Left hindlimb (tissue), 1 donor: ENCODE measurements around the gene CPTP.

ENCODE experiments used
- DNase-seq: peaks from one replicate; pipeline ENCODE4 v3.0.0-alpha.2; 2018

Gene CPTP

DNA sequence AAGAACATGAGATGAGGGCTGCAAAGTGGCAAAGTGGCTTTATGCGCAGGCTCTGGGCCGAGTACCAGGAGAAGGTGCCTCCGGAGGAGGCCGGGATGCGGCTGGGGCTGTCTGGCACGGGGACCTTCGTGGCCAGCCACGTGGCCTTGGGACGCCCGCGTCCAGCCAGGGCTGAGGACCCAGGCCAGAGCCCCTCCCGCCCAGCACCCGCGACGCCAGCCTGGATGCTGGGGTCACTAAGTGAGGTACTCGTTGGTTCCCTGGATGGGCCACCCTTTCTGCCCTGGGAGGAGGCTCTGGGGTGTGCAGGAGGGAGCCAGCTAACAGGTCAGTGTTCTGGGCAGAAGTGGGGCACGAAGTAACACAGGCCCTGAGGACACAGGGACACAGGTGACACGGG, 31.8 kb upstream of the CPTP start:
- DNase-seq: no peak

GRCh38 chr1:1293263-1294249, 31.0 kb upstream of the CPTP start:
- peak; percentile 56 for DNase-seq

DNA sequence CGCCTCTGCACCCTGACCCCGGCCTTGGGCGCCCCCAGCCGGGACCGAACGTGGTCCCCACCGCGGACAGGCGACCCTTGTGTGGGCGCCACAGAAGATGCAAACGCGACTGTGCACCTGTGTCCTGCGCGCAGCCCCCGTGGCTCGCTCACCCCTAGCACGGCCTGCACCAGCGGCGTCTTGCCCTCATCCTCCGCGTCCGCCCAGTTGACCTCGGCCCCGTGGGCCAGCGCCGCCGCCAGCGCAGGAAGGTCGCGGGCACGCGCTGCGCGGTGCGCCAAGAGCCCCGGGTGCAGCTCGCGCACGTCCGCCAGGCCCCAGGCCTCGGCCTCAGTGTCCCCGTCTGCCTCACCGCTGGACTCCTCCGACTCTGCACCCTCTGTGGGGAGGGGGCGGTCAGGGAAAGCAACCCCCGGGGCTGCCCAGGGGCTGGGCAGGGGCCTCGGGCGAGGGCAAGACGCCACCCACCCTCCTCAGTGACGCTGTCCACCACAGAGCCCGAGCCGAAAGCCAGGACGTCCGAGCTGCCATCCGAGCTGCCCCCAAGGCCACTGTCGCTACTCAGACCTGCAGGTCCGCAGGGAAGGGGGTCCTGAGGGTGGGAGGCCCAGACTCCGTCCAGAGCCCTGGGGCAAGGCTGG, 30.2 kb upstream of the CPTP start:
- DNase-seq: no peak

GRCh38 chr1:1295154-1295923, 29.3 kb upstream of the CPTP start:
- DNase-seq: no peak

DNA sequence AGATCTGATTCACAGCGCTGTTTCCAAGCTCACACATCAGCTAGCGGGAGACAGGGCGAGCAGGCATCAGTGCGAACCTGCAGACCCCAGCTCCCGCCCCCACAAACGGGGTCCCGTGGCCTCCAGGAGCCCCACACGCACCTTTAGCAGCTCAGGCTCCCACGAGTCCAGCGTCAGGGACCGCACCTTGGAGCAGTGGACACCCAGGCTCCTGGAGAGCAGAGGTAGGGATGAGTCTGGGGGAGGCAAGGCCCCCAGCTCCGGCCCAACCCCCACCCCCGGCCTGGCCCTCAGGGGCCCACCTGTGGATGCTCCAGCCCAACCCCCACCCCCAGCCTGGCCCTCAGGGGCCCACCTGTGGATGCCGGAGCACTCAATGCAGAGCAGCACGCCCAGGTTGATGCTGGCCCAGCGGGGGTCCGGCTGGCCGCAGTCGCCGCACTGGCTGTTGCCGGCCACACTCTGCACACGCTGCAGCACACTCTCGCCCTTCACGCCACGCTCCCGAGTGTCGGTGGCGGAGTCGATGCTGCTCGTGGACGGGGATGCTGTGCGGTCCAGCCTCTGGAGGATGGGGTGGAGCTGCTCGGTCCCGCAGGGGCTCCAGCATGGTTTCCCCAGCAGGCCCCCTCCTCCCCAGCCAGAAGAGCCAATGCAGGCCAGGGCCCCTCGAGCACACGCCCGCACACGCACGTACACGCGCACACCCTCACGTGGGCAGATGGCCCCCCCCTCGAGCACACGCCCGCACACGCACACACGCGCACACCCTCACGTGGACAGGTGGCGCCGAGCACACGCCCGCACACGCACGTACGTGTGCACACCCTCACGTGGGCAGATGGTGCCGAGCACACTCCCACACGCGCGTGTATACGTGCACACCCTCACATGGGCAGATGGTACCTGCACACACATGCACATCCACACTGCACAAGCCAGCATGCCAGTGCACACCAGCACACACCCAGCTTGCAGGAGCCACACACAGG, 28.2 kb upstream of the CPTP start:
- no peak for DNase-seq

- DNase-seq: no peak
Measured at GRCh38 chr1:1297802-1298424, 26.7 kb upstream of the CPTP start.

DNA sequence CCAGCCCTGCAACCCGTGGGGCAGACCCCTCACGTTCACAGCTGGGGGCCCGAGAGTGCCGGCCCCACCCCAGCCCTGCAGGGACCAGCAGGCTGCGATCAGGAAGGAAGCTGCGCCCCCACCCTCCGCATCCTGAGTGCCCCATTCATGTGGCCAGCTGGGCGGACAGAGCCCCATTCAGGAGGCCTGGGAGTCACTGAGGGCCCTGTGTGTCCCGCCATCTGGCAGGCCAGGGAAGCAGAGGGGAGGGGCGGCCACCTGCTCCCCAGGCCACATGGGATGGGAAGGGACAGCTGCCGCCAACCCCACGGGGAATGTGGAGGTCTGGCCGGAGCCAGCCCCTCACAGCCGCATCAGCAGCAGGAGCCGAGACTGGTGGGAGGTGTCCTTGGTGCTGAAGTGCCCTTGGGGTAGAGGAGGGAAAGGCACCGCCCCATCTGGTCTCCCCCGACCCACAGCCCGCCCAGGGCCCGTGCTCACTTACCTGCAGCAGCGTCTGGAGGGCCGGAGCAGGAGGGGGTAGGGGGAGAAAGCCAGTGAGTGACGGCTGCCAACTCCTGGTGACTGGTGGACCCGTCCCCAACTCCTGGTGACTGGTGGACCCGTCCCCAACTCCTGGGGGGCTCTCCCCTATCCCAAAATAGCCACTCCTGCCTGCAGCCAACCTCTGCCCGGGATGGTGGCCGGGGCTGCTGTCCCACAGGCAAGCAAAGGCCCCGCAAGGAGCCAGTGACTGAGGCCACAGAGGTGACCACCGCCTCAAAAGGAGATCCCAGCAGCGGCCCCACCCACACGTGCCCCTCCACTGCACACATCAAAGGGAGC, 25.5 kb upstream of the CPTP start:
- peak; percentile 74 for DNase-seq

GRCh38 chr1:1299686-1300351, 24.8 kb upstream of the CPTP start:
- no peak for DNase-seq

- no peak for DNase-seq
Measured at GRCh38 chr1:1300352-1300739, 24.3 kb upstream of the CPTP start.

DNA sequence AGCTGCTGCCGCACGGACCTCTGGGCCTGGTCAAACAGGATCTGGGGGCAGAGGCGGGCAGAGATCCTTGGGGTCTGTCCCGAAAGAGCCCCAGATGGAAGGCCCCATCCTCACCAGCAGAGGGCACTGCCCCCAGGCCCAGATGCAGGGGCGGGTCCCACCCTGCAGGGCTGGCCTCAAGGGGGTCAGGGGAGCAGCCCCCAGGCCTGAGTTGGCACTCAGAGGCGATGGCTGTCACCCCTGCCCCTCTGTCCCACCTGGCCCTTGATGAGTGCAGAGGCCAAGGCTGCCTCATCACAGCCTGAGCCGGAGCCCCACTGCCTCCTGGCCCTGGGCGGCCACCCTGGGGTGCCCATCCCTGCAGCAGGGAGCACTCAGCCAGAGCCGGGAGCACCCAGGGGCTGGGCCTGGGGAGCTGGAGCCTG, 22.6 kb upstream of the CPTP start:
- DNase-seq: no peak

DNA sequence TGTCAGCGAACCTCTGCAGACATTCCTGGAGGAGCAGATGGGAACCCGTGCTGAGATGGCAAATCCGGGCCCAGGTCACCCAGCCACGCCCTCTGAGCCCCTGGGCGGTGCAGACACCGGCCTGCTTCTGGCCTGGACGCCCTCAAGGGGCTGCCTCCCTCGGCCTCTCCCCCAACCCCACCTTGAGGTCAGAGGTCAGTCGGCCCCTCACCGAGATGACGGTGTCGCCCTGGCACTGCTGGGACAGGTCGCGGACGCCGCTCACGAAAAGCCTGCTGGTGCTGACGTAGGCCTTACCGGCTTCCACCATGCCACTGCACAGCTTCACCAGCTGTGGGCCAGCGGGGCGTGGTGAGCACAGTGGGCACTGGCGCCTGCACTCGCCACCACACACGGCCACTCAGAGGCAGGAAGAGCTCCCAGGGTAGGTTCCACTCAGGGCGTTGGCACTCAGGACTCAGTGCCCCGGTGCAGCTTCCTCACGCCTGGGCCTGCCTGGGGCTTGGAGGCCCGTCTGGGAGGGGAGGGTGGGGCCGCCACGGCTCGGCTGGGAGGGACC, 21.6 kb upstream of the CPTP start:
- no peak for DNase-seq

DNA sequence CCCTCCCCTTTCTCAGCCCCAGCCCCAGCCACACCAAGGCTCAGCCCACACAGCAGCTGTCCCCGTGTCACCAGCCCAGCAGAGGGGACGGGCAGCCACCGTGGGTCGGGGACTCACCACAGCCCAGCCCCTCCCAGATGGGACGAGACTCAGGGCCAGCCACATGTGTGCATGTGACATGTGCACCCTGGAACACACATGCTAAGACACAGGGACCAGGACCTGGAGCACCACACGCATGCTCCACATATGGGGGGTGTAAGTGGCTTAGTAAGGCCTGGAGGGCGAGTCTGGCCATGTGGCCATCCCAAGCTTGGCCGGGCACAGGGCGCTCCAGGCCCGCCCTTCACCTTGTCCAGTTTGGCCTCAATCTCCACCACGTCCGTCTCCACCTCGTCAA, 20.9 kb upstream of the CPTP start:
- DNase-seq: no peak

DNA sequence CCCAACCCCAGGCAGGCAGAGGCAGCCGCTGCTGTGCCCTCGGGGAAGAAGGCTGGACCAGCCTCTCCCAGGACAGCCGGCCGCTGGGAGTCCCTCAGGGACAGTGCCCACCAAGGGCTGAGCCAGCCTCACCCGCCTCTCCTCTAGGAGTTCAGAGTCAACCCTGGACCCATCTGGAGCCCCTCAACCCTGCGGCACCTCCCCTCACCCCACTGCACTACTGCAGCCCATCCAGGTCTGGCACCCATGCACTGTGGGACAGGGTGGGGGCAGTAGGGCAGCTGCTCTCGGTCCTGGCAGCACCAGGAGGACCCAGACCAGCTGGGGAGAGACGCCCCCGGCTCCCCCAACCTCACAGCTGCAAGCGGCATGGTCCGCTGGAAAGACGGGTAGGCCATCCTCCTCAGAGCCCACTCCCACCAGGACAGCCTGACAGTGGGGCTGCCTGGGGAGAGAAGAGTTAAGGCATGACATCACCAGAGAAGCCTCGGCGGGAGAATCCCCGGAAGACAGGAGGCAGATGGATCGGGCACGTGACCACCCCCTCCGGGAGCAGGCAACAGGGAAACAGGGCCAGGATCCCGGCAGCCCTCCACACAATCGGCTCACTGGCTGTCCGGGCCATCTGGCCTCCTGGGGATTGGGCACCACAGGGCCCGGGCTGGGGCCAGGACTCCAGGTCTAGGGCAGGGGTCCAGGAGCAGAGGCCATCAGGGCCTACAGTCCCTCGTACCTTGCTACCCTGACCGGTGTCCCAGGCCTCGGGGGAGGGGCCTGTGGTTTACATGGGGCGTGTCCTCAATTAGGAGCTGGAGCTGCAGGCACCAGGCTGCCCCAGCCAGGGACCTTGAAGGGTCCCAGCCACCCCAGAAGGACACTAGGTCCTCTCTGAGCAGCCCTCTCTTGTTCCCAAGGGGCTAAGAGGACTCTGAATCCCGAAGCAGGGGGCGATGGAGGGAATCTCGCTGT, 20.0 kb upstream of the CPTP start:
- DNase-seq: peak; percentile 76

- DNase-seq: peak; percentile 81
Measured at GRCh38 chr1:1305300-1306069, 19.1 kb upstream of the CPTP start.

DNA sequence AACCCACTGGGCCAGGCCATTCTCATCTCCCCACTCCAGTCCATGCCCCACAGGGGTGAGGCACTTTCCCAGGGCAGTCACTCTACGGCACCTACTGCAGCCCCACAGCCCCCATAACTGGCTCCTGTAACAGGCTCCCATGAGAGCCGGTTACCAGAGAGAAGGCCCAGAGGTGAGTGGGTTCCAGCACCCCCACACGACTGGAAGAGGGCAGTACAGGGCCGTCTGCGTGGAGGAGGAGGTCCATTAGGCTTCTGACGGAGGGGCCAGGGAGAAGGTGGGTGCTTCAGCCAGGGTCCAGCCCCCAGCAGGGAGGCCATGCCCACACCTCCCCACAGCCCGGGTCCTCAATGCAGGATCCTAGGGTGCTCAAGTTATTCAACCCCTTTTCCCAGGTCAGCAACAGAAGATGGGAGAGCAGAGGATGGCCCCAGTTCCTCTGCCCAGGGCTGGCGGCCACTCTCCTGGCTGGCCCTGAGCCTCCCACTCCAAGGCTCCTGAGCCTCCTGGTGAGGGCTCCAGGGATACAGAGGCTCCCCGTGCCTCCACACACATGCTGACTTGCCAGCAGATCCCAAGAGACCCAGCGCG, 18.4 kb upstream of the CPTP start:
- no peak for DNase-seq

- no peak for DNase-seq
Measured at GRCh38 chr1:1306661-1307260, 17.8 kb upstream of the CPTP start.
